Stimulated activated CD8-positive, alpha-beta memory T cell treated with anti-CD3 and anti-CD28 coated beads, Interleukin-2, amount 100 ng/mL, for 48 hours (primary cell): ENCODE data around the gene PRR9.

Experiments
- DNase-seq, 2 donors: peaks; one replicate each; pipeline ENCODE4 v3.0.0-alpha.2; 2020; ENCODE audit warnings: low read depth in 2 of 2

Gene PRR9

GRCh38 chr1:153229076-153229829 is 11.9 kb downstream of the PRR9 start:
- DNase-seq = peak in 1 of 2 donors; percentile 11

- no peak for DNase-seq
Measured at GRCh38 chr1:153231363-153231762, 14.0 kb downstream of the PRR9 start.

- DNase-seq = no peak
Measured at GRCh38 chr1:153231785-153232184, 14.4 kb downstream of the PRR9 start.

- DNase-seq = no peak
Measured at GRCh38 chr1:153232553-153232952, 15.2 kb downstream of the PRR9 start.

- no peak for DNase-seq
Measured at GRCh38 chr1:153233448-153233847, 16.1 kb downstream of the PRR9 start.

- DNase-seq = no peak
Measured at GRCh38 chr1:153238527-153238926, 21.1 kb downstream of the PRR9 start.

DNA sequence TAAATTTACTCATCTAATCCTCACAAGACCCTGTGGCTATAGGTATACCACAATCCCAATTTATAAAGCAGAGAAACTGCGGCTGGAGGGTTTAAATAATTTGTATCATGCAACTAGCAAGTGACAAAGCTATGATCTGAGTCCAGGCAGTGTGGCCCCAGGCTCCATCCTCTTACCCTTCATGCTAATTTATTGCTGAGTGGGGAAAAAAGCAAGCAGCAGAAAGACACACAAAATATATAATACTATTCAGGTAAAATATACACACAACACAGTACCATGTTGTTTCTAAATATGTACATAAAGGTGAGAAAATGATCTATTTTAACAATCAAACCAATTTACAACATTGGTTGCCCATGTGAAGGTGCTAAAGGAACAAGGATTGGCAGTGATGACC is 24.8 kb downstream of the PRR9 start:
- DNase-seq = no peak

DNA sequence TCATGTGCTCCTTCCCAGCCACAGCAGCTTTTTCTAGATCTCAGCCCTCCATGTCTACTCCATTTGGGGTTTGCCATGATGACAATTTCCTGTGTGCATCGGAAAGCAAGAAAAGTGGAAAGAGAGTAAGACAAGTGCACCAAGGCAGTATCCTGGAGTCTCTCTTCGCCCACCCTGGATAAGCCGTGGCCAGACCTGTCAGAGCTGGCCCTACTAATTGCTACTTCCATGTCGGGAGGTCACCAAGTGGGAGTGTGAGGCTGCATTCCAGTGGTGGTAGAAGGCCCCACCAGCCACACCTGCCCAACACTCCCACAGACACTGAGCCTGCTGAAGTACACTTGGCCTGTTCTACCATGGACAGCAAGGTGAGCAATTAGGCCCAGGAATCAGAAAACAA is 28.1 kb downstream of the PRR9 start:
- DNase-seq = no peak

- DNase-seq = no peak
Measured at GRCh38 chr1:153246018-153246417, 28.6 kb downstream of the PRR9 start.

GRCh38 chr1:153246825-153247224 is 29.4 kb downstream of the PRR9 start:
- no peak for DNase-seq

- DNase-seq = no peak
Measured at GRCh38 chr1:153248176-153248879, 30.9 kb downstream of the PRR9 start.

GRCh38 chr1:153250166-153250565 is 32.8 kb downstream of the PRR9 start:
- no peak for DNase-seq

DNA sequence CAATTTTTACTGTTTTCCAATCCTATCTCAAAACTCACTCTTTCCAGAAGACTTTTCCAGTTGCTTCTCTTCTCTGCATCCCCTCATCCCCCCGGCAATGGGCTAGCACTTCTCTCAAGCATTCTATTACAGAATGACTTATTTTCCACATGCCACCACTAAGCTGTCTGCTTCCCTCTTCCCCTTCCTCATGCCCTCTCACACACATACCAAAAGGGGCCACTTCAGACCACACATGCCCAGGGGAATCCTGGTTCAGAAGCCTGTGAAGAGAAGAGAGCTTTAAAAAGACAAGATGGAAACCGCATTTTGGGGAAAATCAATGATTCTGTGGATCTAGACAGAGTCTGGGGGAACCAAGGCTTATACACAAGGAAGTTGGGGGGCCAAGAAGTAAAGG is 33.7 kb downstream of the PRR9 start:
- no peak for DNase-seq

DNA sequence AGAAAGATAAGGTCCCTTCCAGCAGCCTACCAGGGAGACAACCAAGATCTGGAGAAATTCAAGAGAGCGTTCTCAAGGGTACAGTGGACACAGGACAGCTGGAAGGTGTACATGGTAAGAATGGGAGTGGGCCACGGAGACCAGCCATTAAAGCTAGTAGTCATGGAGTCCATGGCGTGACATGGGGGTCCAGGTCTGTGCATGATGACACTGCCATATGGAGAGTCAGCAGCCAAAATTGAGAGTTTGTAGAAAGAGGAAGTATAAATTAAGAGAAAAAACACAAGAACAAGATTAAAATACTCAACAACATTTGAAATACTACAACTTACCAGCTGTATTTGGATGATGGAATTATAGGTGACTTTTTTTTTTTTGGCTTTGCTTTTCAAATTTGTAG is 34.2 kb downstream of the PRR9 start:
- no peak for DNase-seq

DNA sequence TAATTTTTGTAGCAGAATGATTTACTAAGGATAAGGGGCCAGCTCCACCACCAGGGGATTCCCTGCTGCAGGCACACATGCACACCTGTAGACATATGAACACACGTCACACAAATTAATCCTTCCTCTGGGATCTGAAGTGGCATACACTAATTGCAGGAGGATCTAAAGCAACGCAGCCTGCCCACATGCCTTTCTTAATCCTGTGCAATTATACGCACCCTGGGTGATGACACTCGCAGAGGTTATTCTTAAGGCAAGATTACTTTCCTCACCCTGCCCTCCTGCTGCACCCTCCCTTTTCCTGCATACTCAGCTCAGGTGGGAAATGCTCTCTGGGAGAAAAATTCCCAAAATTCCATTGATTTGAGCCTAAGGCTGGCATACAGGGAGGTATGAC is 34.6 kb downstream of the PRR9 start:
- DNase-seq = no peak

DNA sequence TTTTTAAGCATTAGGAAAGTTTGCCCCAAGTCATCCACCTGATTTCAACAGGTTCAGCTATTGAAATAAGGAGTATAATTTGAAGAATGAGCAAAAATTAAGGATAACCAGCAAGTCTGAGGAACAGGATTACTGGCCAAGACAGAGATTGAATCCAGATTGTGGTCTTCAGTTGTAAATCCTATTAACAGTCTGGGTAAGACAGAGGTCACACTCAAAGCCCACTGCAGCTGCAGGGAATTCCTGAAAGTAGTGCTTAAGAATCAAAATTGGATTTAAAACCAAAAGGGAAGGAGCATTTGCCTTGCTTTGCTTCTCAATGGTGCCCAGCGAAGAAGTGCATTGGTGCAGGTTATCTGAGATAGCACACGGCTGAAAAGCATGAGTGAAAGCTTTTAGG is 35.7 kb downstream of the PRR9 start:
- no peak for DNase-seq

DNA sequence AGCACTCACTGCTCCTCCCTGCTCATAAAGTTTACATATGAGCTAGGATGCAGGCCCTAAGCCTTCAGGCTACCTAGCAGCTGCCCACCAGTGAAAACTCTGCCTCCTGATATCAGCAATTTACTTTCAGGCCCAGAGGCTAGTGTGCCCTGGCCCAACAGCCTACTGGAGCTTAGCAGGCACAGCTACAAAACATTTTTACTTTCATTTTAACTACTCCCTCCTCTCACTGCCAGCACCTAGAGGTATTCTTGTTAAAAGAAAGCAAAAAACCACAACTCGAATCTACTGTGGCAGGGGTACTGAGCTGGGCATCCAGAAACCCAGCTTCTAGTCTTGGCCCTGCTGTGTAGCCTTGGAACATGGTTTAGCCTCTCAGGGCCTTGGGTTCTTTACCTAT is 36.3 kb downstream of the PRR9 start:
- DNase-seq = no peak

- no peak for DNase-seq
Measured at GRCh38 chr1:153259387-153259786, 42.0 kb downstream of the PRR9 start, which contains the start of gene LORICRIN. TSS of gene LORICRIN (plus strand) at chr1:153259687. CDS start at chr1:153260950, 1,263 bp downstream.

GRCh38 chr1:153260585-153261280 is 43.3 kb downstream of the PRR9 start:
- DNase-seq = peak; percentile 2 to 8

- DNase-seq = no peak
Measured at GRCh38 chr1:153261281-153262069, 44.1 kb downstream of the PRR9 start.

DNA sequence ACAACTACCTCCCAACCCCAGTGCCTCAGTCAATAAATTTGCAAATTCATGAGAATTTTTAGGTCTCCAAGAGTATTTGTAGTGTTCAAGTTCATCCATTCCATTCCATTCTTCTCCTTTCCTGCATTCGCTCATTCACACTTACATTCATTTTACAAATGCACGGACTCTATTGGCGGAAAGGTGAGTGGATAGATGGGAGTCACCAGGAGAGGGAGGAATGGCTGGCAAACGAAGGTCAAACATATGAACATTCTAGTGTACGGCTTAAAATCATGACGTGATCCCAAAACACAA is 44.6 kb downstream of the PRR9 start:
- no peak for DNase-seq
